ENCODE results near the gene GPR107.
A peak's percentile ranks its signal among the peaks of the same experiment; 100 is the strongest.

Gene GPR107

DNA sequence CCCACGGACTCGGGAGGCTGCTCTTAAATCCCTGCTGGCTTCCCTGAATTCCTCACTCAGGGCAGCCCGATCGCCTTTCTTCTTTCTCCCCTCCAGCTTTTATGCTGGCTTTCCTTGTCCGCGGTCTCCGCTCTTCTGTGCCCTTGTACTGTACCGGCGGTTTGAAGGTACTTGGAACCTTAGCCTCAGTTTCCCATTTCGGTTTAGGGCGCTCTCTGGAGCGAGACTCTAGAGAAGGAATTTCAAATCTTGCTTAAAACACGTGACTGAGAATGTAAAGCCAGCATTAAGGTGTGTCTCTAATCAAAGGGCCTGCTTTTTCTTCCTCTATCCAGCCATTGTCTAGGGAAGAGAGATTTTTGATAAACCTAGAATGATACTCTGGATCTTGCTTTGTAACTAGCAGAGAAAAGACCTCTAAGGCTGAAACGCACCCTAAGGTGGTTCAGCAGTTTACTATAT is 650 bp downstream of the GPR107 start:
- DNase-seq (ENCODE audit: low read depth in 2 of 2) = no peak

DNA sequence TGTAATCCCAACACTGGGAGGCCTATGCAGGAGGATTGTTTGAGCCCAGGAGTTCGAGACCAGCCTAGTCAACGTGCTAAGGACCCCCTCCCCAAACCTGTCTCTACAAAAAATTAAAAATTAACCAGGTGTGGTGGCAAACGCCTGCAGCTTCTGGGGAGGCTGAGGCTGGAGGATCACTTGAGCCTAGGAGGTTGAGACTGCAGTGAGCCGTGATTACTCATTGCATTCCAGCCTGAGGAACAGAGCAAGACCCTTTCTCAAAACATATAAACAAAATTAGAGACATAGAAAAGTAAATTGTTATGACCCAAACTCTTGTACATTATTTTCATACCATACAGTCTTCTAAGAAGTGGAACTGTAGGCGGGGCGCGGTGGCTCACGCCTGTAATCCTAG is 1.1 kb downstream of the GPR107 start:
- DNase-seq (ENCODE audit: low read depth in 2 of 2) = no peak

DNA sequence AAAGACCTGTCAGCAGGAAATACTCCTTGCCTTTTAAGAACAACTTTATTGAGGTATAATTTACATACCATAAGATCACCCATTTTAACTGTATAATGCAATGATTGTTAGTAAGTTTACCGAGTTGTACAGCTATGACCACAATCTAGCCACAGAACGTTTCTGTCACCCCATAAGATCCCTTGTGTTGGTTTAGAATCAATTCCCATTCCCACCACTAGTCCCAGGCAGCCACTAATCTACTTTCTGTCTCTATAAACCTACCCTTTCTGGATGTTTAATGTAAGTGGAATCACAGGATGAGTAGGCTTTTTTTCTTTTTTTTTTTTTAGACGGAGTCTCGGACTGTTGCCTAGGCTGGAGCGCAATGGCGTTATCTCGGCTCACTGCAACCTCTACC is 4.4 kb downstream of the GPR107 start:
- no peak for DNase-seq (ENCODE audit: low read depth in 2 of 2)

DNA sequence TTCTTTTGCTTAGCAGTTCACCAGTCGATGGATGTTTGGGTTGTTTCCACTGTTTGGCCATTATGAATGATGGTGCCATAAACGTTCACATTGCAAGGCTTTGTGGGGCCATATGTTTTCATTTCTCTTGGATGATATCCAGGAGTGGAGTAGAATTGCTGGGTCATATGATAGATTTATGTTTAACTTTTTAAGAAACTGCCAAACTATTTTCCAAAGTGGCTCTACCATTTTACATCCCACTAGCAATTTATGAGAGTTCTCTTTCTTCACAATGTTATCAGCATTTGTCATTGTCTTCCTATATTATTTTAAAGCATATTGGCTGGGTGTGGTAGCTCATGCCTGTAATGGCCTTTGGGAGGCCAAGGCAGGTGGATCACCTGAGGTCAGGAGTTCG is 5.2 kb downstream of the GPR107 start:
- DNase-seq (ENCODE audit: low read depth in 2 of 2) = no peak

DNA sequence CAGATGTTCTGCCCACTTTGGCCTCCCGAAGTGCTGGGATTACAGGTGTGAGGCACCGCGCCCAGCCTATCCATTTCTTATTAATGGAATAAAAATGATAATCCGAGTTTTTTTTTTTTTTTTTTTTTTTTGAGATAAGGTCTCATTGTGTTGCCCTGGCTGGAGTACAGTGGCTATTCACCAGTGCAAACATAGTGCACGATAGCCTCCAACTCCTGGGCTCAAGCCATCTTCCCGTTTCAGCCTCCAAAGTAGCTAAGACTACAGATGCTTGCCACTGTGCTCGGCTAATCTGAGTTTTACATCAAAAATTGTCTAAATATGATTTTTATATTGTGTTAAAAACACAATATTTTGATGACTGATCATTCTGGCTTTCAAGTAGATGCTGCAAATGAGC is 6.6 kb downstream of the GPR107 start:
- DNase-seq (ENCODE audit: low read depth in 2 of 2) = no peak

DNA sequence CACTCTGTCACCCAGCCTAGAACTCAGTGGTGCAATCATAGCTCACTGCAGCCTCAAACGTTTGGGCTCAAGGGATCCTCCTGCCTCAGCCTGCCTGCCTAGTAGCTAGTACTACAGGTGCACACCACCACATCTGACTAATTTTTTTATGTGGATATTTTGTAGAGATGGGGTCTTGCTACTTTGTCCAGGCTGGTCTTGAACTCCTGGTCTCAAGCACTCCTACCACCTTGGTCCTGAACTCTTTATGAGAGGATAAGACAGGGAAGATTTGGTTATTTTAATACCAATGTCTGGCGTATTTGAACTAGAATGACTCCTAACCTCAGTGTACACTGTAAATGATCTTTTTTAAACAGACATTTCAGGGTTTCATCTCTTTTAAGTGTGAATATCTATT is 9.0 kb downstream of the GPR107 start:
- DNase-seq (ENCODE audit: low read depth in 2 of 2) = no peak

DNA sequence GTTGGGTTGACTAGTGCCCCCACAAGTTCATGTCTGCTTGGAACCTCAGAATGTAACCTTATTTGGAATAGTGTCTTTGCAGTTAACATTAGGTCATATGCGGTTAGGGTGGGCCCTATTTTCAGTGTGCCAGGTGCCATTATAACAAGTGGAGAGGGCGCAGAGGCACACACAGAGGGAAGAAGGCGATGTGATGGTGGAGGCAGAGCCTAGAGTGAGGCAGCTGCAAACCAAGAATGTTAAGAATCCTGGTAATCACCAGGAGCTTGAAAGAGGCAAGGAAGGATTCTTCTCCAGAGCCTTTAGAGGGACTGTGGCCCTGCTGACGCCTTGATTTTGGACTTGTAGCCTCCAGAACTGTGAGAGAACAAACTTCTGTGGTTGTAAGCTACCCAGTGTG is 10.9 kb downstream of the GPR107 start:
- no peak for DNase-seq (ENCODE audit: low read depth in 2 of 2)

DNA sequence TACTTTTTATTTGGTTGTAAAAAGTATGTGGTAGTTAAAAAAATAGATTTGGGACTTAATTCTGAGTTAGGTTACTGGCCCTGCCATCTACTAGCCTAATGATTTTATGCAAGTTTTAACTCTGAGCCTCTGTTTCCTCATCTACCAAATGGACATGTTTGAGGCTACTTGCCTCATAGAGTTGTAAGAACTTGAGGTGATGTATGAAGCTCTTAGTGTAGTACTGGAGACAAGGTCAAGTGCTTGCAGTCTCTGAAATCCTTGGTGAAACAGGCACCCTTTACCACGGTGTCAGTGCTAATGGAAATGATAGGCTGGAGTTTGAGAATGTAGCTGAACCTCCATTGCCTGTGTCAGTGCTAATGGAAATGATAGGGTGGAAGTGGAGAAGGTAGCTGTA is 15.3 kb downstream of the GPR107 start:
- DNase-seq (ENCODE audit: low read depth in 2 of 2) = no peak

DNA sequence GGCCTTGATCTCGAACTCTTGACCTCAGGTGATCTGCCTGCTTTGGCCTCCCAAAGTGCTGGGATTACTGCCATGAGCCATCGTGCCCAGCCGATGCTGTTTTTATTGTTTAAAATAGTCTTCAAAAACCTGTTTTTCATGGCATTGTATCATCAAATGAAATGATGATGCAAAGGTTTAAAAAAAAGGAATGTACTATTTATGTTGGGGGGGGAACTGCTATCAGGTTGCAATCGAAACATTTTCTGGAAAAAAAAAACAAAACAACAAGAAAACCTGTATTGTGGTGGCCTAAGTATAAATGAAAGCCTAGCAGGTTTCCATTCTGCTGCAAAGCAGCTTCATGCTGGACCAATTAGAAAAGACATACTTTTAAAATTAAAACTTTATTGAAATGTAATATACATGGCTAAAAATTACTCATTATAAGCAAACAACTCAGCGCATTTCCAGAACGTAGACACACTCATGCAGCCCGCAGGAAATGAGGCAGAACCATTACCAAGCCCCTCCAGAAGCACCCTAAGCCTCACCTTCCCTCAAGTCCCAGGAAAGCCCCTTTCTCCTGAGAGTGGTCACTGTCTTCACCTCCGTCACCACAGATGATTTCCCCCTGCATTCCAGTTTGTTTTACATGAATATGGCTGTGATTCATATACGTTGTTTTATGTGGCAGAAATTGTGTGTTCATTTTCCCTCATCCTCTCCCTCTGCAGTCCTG is 19.0 kb downstream of the GPR107 start:
- DNase-seq (ENCODE audit: low read depth in 2 of 2) = no peak

DNA sequence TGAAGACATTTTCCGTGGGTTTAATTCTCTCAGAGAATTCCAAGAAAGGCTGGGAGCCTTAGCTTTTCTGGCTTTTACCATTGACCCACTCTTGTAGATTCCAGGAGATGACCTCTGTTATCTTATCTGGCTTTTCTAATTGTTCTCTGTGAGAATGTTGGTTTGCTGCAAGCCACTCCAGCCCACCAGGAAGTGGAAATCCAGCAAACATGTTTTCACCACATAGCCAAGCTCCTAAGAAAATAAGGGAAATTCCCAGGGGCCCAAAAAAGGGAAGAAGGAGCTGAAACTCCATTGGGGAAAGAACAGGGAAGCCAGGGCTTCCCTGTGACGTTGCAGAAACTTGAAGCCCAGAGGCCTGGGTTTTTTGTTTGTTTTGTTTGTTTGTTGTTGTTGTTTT is 19.7 kb downstream of the GPR107 start:
- no peak for DNase-seq (ENCODE audit: low read depth in 2 of 2)

DNA sequence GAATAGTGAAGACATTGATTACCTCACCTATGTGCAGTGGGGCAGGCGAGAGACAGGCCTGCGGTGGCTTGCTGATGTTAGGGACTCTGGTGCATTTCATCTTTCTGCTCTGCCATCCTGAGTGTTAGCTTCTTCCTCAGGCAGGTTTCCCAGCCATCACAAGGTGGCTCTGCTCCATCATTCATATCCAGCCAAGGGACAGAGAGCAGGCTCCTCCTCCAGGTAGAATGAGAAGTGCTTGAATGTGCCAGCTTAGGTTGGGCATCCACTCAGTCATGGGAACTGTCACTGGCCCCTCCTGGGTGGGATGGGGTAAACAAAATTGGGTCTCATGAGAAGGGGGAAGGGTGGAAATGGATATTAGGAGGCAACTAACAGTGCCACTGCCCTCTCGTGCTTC is 24.8 kb downstream of the GPR107 start:
- no peak for DNase-seq (ENCODE audit: low read depth in 2 of 2)

DNA sequence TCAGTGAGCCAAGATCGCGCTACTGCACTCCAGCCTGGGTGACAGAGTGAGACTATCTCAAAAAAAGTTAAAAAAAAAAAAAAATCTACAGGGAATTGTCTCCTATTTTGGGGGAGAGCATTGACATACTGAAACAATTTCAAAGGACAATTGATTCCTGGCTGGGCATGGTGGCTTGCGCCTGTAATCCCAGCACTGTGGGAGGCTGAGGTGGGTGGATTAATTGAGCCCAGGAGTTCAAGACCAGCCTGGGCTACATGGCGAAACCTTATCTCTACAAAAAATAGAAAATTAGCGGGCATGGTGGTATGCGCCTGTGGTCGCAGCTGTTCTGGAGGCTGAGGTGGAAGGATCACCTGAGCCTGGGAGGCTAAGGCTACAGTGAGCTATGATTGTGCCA is 30.6 kb downstream of the GPR107 start:
- DNase-seq (ENCODE audit: low read depth in 2 of 2) = no peak

DNA sequence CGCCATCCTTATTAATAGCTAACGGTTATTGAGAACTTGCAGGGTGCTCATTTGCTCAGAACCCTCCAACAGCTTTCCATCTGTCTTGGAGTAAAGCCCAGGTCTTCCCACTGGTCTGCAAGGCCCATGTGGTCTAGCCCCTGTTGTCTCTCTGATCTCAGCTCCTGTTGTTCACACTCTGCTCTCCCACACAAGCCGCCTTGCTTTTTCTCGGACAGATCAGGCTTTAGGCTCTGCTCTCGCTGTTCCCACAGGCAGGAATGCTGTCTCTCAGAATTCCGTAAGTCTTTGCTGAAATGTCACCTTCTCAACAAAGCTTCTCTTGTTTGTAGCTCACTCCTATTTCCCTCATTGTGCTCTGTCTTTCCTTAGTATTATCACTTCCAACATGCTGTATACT is 34.3 kb downstream of the GPR107 start:
- DNase-seq (ENCODE audit: low read depth in 2 of 2) = no peak

DNA sequence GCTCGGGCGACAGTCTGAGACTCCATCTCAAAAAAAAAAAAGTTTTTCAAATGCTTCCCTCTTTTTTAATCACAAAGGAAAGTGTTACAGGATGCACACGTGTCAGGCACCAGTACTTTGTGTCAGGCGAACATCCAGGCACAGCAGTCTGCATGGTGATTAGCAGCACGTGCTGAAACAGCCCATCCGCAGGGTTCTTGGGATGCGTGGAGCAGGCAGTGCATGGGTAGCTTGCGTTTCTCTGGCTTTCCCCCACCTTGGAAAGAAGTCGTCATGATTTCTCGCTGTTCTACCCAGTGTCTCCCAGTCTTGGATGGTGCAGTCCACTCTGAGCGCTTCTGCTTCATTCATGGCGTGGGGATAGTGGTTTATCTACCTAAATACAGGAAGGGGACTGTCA is 35.4 kb downstream of the GPR107 start:
- no peak for DNase-seq (ENCODE audit: low read depth in 2 of 2)

DNA sequence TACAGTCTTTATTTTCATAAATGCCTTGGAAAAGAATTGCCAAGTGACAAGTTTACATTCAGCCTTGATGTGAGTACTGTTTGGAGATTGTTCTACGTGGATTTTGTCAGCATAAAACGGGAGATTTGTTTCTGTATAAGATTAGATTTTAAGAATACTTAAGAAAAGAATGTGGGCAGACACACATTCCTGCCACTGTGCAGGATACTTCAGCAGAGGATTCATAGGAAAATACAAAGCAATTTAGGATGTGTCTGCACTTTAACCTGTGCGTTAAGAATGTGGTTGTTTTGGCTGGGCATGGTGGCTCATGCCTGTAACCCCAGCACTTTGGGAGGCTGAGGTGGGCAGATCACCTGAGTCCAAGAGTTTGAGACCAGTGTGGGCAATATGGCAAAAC is 37.2 kb downstream of the GPR107 start:
- no peak for DNase-seq (ENCODE audit: low read depth in 2 of 2)

DNA sequence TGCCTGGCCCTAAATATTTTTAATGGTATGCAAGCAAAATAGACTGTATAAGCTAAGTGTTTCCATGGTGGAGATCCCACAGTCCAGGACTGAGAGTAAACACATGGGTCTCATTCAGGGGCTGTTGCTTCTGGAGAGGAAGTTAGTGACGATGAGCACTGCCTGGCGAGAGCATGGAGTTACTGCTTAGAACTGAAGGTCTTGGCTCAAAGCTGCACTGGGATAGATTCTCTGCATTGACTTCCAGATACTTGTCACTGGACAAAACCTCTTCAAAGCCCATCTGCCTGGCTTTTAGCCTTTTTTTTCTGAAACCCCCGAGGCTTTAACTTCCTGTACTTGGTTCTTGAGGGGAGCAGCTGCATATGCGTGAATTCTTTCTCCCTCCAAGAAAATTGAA is 39.2 kb downstream of the GPR107 start:
- DNase-seq (ENCODE audit: low read depth in 2 of 2) = no peak

DNA sequence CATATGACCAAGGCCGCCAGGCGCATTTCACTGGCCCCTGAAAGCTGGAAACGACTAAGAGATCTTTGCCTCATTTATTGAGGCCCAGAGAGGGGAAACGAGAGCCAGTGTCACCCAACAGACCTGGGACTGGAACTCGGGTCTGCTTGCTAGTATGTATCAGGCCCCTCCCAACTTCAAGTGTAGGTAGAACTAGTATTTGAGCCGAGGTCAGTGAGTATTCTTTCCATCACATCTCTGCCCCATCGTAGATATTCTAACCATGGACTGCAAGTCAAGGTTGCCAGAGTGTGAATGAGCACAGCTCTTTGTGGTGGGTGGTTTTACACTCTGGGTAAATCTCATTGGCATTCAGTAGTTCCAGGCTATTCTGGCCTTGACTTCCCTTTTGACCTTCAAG is 42.2 kb downstream of the GPR107 start:
- no peak for DNase-seq (ENCODE audit: low read depth in 2 of 2)

DNA sequence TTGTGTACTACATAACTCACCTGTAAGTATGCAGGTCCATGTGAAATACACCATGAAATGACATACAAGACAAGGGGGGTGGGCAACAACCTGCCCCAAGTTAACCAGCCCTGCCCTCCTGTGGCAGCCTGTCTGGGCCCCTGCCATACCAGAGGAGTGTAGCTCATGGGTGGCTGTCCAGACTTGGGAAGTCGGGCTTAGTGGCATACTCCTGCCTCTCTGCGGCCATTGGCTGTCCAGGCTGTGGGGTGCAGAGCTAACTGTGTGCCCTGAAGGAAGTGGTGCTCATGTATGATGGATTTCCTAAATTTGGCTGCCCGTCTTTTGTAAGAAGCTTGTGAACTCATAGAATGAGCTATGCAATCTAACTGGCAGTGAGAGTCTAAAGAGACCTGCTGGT is 47.0 kb downstream of the GPR107 start:
- DNase-seq (ENCODE audit: low read depth in 2 of 2) = no peak

DNA sequence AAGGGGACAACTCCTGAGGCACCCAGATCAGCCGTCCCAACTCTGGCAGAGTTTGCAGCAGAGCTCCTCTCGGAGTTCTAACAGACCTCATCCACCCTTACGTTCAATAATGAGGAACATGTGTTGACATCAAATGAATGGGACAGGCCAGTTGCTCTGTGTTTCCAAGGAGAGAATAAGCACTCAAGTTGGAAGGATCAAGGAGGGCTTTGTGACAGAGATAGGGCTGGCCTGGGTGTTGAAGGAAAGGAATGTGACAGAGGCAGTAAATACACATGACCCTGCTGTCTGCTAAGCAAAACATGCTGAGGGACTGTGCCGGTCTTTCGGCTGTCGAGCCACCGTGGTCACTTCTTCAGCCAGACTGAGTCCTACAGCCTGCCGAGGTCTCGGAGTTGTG is 48.2 kb downstream of the GPR107 start:
- DNase-seq (ENCODE audit: low read depth in 2 of 2) = no peak

DNA sequence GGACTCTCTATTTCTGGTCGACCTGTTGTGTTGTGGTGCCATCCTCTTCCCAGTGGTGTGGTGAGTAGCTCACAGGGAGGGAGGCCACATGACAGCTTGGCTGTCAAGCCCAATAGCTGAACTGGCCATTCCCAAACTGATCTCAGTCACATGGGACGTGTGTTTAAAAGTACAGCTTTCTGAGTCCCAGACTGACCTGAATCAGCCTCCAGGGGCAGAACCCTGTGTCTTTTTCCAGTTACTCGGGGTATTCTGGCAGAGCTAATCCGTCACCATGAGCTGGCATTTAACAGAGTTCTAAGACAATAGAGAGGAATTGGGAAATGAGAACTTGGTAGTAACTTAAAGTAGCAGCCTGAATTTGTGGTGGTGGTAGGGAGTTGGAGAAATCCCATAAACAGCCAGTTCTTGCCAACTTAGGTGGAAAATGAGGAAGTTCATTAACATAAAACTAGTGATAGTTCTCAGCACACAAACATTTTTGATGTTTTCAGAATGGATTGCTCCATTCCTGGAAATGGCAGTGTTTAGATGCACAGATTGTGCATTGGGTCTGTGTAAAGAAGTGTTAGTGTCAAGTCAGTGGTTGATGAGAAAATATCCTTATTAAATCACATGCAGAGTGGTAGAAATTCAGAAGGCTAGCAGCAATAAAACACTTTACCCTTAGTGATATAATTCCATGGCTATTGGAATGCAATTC is 50.9 kb downstream of the GPR107 start:
- DNase-seq (ENCODE audit: low read depth in 2 of 2) = no peak

DNA sequence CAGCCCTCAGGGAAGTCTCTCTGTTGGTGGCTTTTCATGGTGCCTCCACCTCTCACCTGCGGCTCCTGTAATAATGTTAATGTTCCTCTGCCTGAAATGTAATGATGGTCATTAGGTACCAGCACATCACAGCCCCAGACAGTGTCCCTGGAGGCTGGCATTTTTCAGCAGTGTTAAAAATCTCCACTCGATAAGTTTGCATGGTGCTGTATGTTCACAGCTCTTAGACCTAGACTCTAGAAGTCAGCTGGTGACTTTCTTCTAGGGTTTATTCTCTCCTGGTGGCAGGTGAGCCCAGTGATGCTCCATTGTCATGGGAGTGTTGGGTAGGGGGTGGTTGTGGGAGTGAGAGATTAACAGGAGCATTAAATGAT is 53.1 kb downstream of the GPR107 start:
- DNase-seq (ENCODE audit: low read depth in 2 of 2) = no peak

DNA sequence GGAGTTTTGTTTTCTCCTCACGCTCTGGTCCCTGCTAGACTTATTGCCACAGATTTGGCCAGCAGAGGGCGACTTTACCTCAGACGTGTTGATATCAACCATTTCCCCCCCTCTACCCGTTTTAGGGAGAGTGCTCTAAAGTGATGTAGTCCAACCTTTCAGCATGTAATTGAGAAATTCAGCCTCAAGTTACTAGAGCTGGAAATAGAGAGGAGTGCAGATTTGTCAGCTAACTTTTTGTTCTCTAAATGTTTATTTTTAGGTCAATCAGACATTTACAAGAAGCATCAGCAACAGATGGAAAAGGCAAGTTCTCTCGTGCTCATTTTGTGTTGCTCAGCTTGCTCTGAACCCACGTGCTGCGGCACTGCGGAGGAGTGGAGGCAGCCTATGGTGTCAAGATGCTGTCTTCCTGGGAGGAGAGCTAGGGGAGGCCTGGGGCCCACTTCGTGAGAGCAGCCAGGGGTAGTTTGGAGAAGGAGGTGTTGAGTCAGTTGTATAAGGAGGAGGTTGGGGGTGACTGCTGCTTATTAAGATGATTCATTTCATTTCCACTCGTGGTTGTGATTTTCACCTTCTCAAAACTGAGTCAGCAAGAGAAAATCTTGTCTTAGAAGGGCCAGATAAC is 53.6 kb downstream of the GPR107 start:
- DNase-seq (ENCODE audit: low read depth in 2 of 2) = peak; percentile 77 to 85

DNA sequence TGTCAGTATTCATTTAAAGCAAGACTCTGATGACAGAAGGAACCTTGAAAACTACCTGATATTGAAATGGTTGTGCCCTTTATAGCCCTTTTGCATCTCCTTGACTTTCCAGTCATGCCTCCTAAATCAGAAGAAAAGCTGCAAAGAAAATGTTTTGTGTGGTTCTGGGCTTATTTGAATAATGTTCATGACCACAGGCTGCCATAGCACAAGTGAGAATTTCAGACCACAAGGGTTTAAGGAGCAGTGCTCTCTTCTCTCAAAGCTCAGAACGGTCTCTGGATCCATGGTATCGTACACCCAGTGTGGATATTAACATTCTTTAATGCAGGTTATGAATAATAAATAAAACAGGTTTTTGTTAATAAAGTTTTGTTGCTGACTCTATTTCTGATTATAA is 54.2 kb downstream of the GPR107 start:
- no peak for DNase-seq (ENCODE audit: low read depth in 2 of 2)

Data from stimulated activated CD4-positive, alpha-beta T cell treated with anti-CD3 and anti-CD28 coated beads, Interleukin-1b, Interleukin-23, amount 100 ng/mL, for 4 hours (primary cell).